Left cardiac atrium (tissue), 4 donors: Measurements from ENCODE around the gene GEMIN4. TPM values are rescaled to one million over a fixed set of nuclear protein-coding genes. Genes with fewer than 3 reads are reported as not detected.
"Not testable (repeated sequence)": the region's sequence is repeated elsewhere in the genome, so short reads cannot be mapped to it uniquely, and the experiment has no call there.

Source experiments
- ATAC-seq, 2 donors: fragments of 200-7000 bp; cut with Tn5 transposase; one replicate each; pipeline ENCODE4 v1.9.1; 2020; ENCODE audit warnings: mild to moderate bottlenecking in 2 of 2, moderate library complexity in 2 of 2
- DNase-seq: peaks from one replicate; pipeline ENCODE4 v3.0.0-alpha.2; 2020
- intact Hi-C, 2 donors: fragments of 100-400 bp; cut with DNase I; formaldehyde crosslinking; loops; one replicate each; pipeline versions ENCODE4 v1.14.1 to v1.15.1; 2022 to 2023
- total RNA-seq, 2 donors: library from RNA; stranded (reverse); fragmentation: NEBNext Ultra II Directional; extraction: Animal tissue kit (Norgen Biotek cat#: 25700); gene quantifications; one replicate each; pipeline ENCODE4 v1.2.1, GENCODE V29; 2021
- donor health status: DM: no; HTN: yes; CAD: no.
- donor health status: DM: no; HTN: yes; CAD: no; lungs with severe emphysema.
- donor health status: DM: yes; HTN: yes; CAD: no.
- donor health status: Dilated cardiomyopathy.

The GEMIN4 gene
- total RNA-seq, 2 donors from 2014 or later, result 11.8 to 15.4 TPM

GRCh38 chr17:785901-786300, 33.8 kb upstream of the GEMIN4 start:
- intact Hi-C loops, ATAC-seq, DNase-seq: not testable (repeated sequence)

- ATAC-seq (no peak), DNase-seq (no peak)
- intact Hi-C loops, result loop anchor here in 1 of 2 donors (5.0 kb wide), 1 partner anchor 198 kb away; no protein-coding TSS in a partner anchor
Observed at GRCh38 chr17:784143-784542, 32.1 kb upstream of the GEMIN4 start.

GRCh38 chr17:781805-782731, 30.0 kb upstream of the GEMIN4 start, which contains the start of the genes GLOD4 and MRM3:
Gene GLOD4 (minus strand): TSS chr17:782280. CDS start chr17:782255, 25 bp downstream.
Gene MRM3 (plus strand): TSS chr17:782353. CDS start chr17:782379, 26 bp downstream.
- ATAC-seq, result peak; percentile 99
- intact Hi-C loops, result loop anchor here in 1 of 2 donors (5.0 kb wide), 1 partner anchor 200 kb away; no protein-coding TSS in a partner anchor
- peak; percentile 94 for DNase-seq

- no peak for ATAC-seq
- no peak for DNase-seq
- intact Hi-C loops, result no loop called here
Observed at GRCh38 chr17:778096-778495, 26.0 kb upstream of the GEMIN4 start.

GRCh38 chr17:774313-774584, 22.2 kb upstream of the GEMIN4 start:
- ATAC-seq (no peak), DNase-seq (no peak)
- intact Hi-C loops, result no loop called here

GRCh38 chr17:773467-774312, 21.6 kb upstream of the GEMIN4 start:
- intact Hi-C loops, result no loop called here
- no peak for DNase-seq
- no peak for ATAC-seq

GRCh38 chr17:773016-773415, 21.0 kb upstream of the GEMIN4 start:
- ATAC-seq (no peak), DNase-seq (no peak)
- intact Hi-C loops, result no loop called here

- DNase-seq, result no peak
- intact Hi-C loops, result no loop called here
- no peak for ATAC-seq
Observed at GRCh38 chr17:767076-767475, 15.0 kb upstream of the GEMIN4 start.

GRCh38 chr17:760371-760770, 8.3 kb upstream of the GEMIN4 start:
- ATAC-seq, result peak; percentile 86 to 89
- peak; percentile 51 for DNase-seq

GRCh38 chr17:759964-760363, 7.9 kb upstream of the GEMIN4 start:
- DNase-seq (no peak), ATAC-seq (no peak)
- intact Hi-C loops, result no loop called here

More at GRCh38 chr17:760371-760770, 8.3 kb upstream of the GEMIN4 start:
- intact Hi-C loops, result no loop called here

- ATAC-seq, intact Hi-C loops, DNase-seq: not testable (repeated sequence)
Observed at GRCh38 chr17:756010-756567, 4.0 kb upstream of the GEMIN4 start.

GRCh38 chr17:755319-755961, 3.4 kb upstream of the GEMIN4 start:
- DNase-seq, ATAC-seq, intact Hi-C loops: not testable (repeated sequence)

GRCh38 chr17:753418-753817, 1.4 kb upstream of the GEMIN4 start:
- intact Hi-C loops, result no loop called here
- DNase-seq (no peak), ATAC-seq (no peak)

- ATAC-seq (peak; percentile 76 to 80), DNase-seq (peak; percentile 84)
- intact Hi-C loops, result no loop called here
Observed at GRCh38 chr17:752620-753219, 656 bp upstream of the GEMIN4 start.

GRCh38 chr17:751269-752001, 629 bp downstream of the GEMIN4 start:
- DNase-seq (peak; percentile 55), ATAC-seq (peak; percentile 24 to 30)
- intact Hi-C loops, result no loop called here

GRCh38 chr17:750431-751037, 1.5 kb downstream of the GEMIN4 start:
- ATAC-seq, result no peak
- intact Hi-C loops, result no loop called here
- no peak for DNase-seq

- ATAC-seq, DNase-seq, intact Hi-C loops: not testable (repeated sequence)
Observed at GRCh38 chr17:749359-749758, 2.7 kb downstream of the GEMIN4 start.
